ENCODE data around the gene TM9SF1. TPM values are rescaled to one million over a fixed set of nuclear protein-coding genes. Genes with fewer than 3 reads are reported as not detected.

Gene TM9SF1
- total and polyA plus RNA-seq, 9 of the 15 experiments (the other 6 are each of a cell fraction or from before 2014, with no cell fraction given), result 5.3 to 20.3 (median 11.8) TPM

- TF ChIP-seq RBM39 (optimal IDR thresholded peaks at IDR 0.05; ENCODE audit: low read depth, low read length), result no peak
- TF ChIP-seq E2F3 (CRISPR knock-in tag; IDR thresholded peaks at IDR 0.05), result no peak
- TF ChIP-seq MCM5 (IDR thresholded peaks at IDR 0.05; ENCODE audit: low read depth), result no peak
- TF ChIP-seq SPI1 (IDR thresholded peaks at IDR 0.05; ENCODE audit: borderline replicate concordance, low read depth, low read length), result peak; percentile 76
- TF ChIP-seq ZNF318 (IDR thresholded peaks at IDR 0.05; ENCODE audit: borderline replicate concordance in 1 of 2, low read depth in 1 of 2), result no peak
- no peak for TF ChIP-seq MTA1 (IDR thresholded peaks at IDR 0.05; ENCODE audit: borderline replicate concordance)
- no peak for TF ChIP-seq MCM2 (IDR thresholded peaks at IDR 0.05; ENCODE audit: low read depth)
- TF ChIP-seq KDM4B (IDR thresholded peaks at IDR 0.05; ENCODE audit: borderline replicate concordance in 2 of 2, low read depth in 1 of 2), result peak in 1 of 2 experiments; percentile 76; a peak in 1 of 4 replicates
- no peak for TF ChIP-seq ZNF707 (CRISPR knock-in tag; conservative IDR thresholded peaks at IDR 0.05)
- no peak for TF ChIP-seq FUS (optimal IDR thresholded peaks at IDR 0.05; ENCODE audit: low read depth, low read length)
- peak; percentile 57 for TF ChIP-seq ATF7 (IDR thresholded peaks at IDR 0.05)
- TF ChIP-seq MNT (conservative IDR thresholded peaks at IDR 0.05), result peak; percentile 83 to 86
- peak; percentile 35; the same call in 1 of the 2 replicates for TF ChIP-seq L3MBTL2 (IDR thresholded peaks at IDR 0.05)
- TF ChIP-seq NR1H2 (CRISPR knock-in tag; IDR thresholded peaks at IDR 0.05), result no peak
- TF ChIP-seq E2F5 (CRISPR knock-in tag; IDR thresholded peaks at IDR 0.05), result no peak
- peak; percentile 75 for TF ChIP-seq NEUROD1 (IDR thresholded peaks at IDR 0.05; ENCODE audit: borderline replicate concordance, low read depth, low read length, partially characterized antibody)
- TF ChIP-seq ZNF263 (CRISPR knock-in tag; IDR thresholded peaks at IDR 0.05; ENCODE audit: borderline replicate concordance), result no peak
Measured at GRCh38 chr14:24141097-24141880, 54.0 kb downstream of the TM9SF1 start, which contains the start of gene EMC9 (continued).
